HEK293 (cell line): ENCODE measurements around the gene EMSY.
A peak's percentile ranks its signal among the peaks of the same experiment; 100 is the strongest.

Experiments used
- CTCF ChIA-PET: fragments of 350-600 bp; formaldehyde crosslinking; extraction: SDS; loops from one replicate; lab custom pipeline; 2021; ENCODE audit warnings: antibody characterized with exemption; lab: Yijun Ruan, JAX
- POLR2A ChIA-PET: fragments of 300-600 bp; formaldehyde crosslinking; extraction: SDS; loops from one replicate; lab custom pipeline; 2020; ENCODE audit warnings: antibody characterized with exemption, inconsistent platforms; lab: Yijun Ruan, JAX
- H3K27ac ChIP-seq: fragments of 200-500 bp; sonication (Bioruptor generic); 2 replicates; pipeline ENCODE4 v1.5.1; 2014; ENCODE audit warnings: low read depth, low read length, control low read depth, inconsistent platforms; ENCODE audit errors: extremely low read depth
- H3K36me3 ChIP-seq, 2 experiments: fragments of 200-500 bp in 1 of 2; sonication (Bioruptor generic) in 1 of 2; 1 replicate in 1 of 2; 2 replicates in 1 of 2; pipeline ENCODE4 v1.5.1; 2014 to 2017; ENCODE audit warnings: inconsistent platforms in 2 of 2, low read length in 2 of 2; ENCODE audit not compliant: control insufficient read depth in 2 of 2, insufficient read depth in 1 of 2
- H3K4me1 ChIP-seq: fragments of 200-500 bp; sonication (Bioruptor generic); 2 replicates; pipeline ENCODE4 v1.5.1; 2014; ENCODE audit warnings: mild to moderate bottlenecking, low read length, inconsistent platforms; ENCODE audit not compliant: control insufficient read depth, insufficient read depth
- H3K4me3 ChIP-seq: 2 replicates; pipeline ENCODE4 v1.5.1; 2011; ENCODE audit warnings: low read depth, mild to moderate bottlenecking, control low read depth, low read length, moderate library complexity
- H3K9me3 ChIP-seq: fragments of 200-500 bp; sonication (Bioruptor generic); 2 replicates; pipeline ENCODE4 v1.5.1; 2014; ENCODE audit warnings: low read depth, low read length, inconsistent platforms; ENCODE audit not compliant: control insufficient read depth, insufficient read depth
- AEBP2 ChIP-seq: fragments of 450-650 bp; formaldehyde crosslinking; IDR thresholded peaks from 2 replicates; pipeline ENCODE4 v1.5.1; 2016; ENCODE audit warnings: missing biosample characterization, missing genetic modification characterization, borderline replicate concordance
- GLI4 ChIP-seq: fragments of 450-650 bp; formaldehyde crosslinking; IDR thresholded peaks from 2 replicates; pipeline ENCODE4 v1.5.1; 2016; ENCODE audit warnings: missing biosample characterization, missing genetic modification characterization
- GLIS1 ChIP-seq: fragments of 450-650 bp; formaldehyde crosslinking; IDR thresholded peaks from 2 replicates; pipeline ENCODE4 v1.5.1; 2016; ENCODE audit warnings: missing biosample characterization, missing genetic modification characterization
- GLIS2 ChIP-seq: fragments of 450-650 bp; formaldehyde crosslinking; IDR thresholded peaks from 2 replicates; pipeline ENCODE4 v1.5.1; 2016; ENCODE audit warnings: missing biosample characterization, missing genetic modification characterization
- KLF10 ChIP-seq: fragments of 450-650 bp; IDR thresholded peaks from 2 replicates; pipeline ENCODE4 v1.5.1; 2018; ENCODE audit warnings: missing biosample characterization, mild to moderate bottlenecking, missing genetic modification characterization
- REST ChIP-seq: fragments of 450-650 bp; formaldehyde crosslinking; IDR thresholded peaks from 2 replicates; pipeline ENCODE4 v1.5.1; 2016; ENCODE audit warnings: missing biosample characterization, missing genetic modification characterization
- SP2 ChIP-seq: fragments of 450-650 bp; formaldehyde crosslinking; IDR thresholded peaks from 2 replicates; pipeline ENCODE4 v1.5.1; 2016; ENCODE audit warnings: missing biosample characterization, missing genetic modification characterization
- ZBTB17 ChIP-seq: fragments of 450-650 bp; formaldehyde crosslinking; IDR thresholded peaks from 2 replicates; pipeline ENCODE4 v1.5.1; 2016; ENCODE audit warnings: missing biosample characterization, missing genetic modification characterization
- ZBTB26 ChIP-seq: fragments of 450-650 bp; formaldehyde crosslinking; optimal IDR thresholded peaks from 2 replicates; pipeline ENCODE3; 2016; ENCODE audit warnings: missing biosample characterization, mild to moderate bottlenecking, missing genetic modification characterization
- ZNF280C ChIP-seq: fragments of 450-650 bp; formaldehyde crosslinking; IDR thresholded peaks from 2 replicates; pipeline ENCODE4 v1.5.1; 2016; ENCODE audit warnings: missing biosample characterization, missing genetic modification characterization
- ZNF302 ChIP-seq: fragments of 450-650 bp; formaldehyde crosslinking; IDR thresholded peaks from 2 replicates; pipeline ENCODE4 v1.5.1; 2016; ENCODE audit warnings: missing biosample characterization, missing genetic modification characterization, low read depth
- ZNF394 ChIP-seq: fragments of 450-650 bp; formaldehyde crosslinking; IDR thresholded peaks from 2 replicates; pipeline ENCODE4 v1.5.1; 2016; ENCODE audit warnings: missing biosample characterization, missing genetic modification characterization, mild to moderate bottlenecking, moderate library complexity, borderline replicate concordance
- ZNF629 ChIP-seq: fragments of 450-650 bp; formaldehyde crosslinking; IDR thresholded peaks from 2 replicates; pipeline ENCODE4 v1.5.1; 2017; ENCODE audit warnings: missing biosample characterization, missing genetic modification characterization
- ZNF660 ChIP-seq: fragments of 450-650 bp; IDR thresholded peaks from 2 replicates; pipeline ENCODE4 v1.5.1; 2018; ENCODE audit warnings: missing biosample characterization, mild to moderate bottlenecking, missing genetic modification characterization
- ZNF704 ChIP-seq: fragments of 450-650 bp; formaldehyde crosslinking; IDR thresholded peaks from 2 replicates; pipeline ENCODE4 v1.5.1; 2016; ENCODE audit warnings: missing biosample characterization, missing genetic modification characterization
- ZNF707 ChIP-seq: fragments of 450-650 bp; formaldehyde crosslinking; IDR thresholded peaks from 2 replicates; pipeline ENCODE4 v1.5.1; 2016; ENCODE audit warnings: missing biosample characterization, missing genetic modification characterization
- ZNF843 ChIP-seq: fragments of 450-650 bp; formaldehyde crosslinking; IDR thresholded peaks from 2 replicates; pipeline ENCODE4 v1.5.1; 2016; ENCODE audit warnings: missing biosample characterization, missing genetic modification characterization
- TF ChIP-seq, protein P1 (sequence below): fragments of 450-650 bp; formaldehyde crosslinking; IDR thresholded peaks from 2 replicates; pipeline ENCODE4 v1.5.1; 2017; ENCODE audit warnings: missing biosample characterization, missing genetic modification characterization

EMSY gene

GRCh38 chr11:76445121-76446084 is 585 bp downstream of the EMSY start (continued):
- TF ChIP-seq ZBTB26 (tag by site-specific recombination) (peak; percentile 40), SP2 (tag by site-specific recombination) (peak; percentile 84), ZNF660 (tag by site-specific recombination) (0 out of 2 replicates have a peak, but pooled peaks have one; percentile 56), REST (tag by site-specific recombination) (no peak), ZNF707 (tag by site-specific recombination) (no peak), GLIS2 (tag by site-specific recombination) (peak; percentile 35; the same call in 1 of the 2 replicates), ZNF629 (tag by site-specific recombination) (peak; percentile 86)

GRCh38 chr11:76448506-76448905 is 3.7 kb downstream of the EMSY start:
- POLR2A ChIA-PET: no interaction called here
- 0 out of 2 replicates have a peak, but pooled peaks cover 4% of the 10 kb centered on the region for H3K4me1 ChIP-seq

DNA sequence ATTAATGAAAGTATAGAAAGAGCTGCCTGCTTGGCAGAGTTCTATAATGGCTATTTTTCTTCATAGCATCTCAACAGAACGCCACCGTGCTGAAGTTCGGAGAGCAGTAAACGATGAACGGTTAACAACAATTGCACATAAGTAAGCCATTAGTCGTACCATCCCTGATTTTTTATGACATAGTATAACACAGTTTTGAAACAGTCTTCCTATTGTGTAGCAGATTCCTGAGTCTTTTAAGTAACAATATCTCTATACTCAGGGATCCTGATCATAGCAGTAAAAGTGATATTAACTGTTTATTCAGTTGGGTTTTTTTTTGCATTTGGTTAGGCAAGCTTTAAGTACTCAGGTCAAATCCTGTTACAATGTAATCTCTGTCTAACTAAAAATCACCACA is 8.4 kb downstream of the EMSY start:
- Histone ChIP-seq H3K9me3 (no peaks in the 10 kb centered on the region), H3K36me3 (peaks cover 0 to 57% of the 10 kb centered on the region in 2 experiments; a peak in 2 of 3 replicates), H3K4me3 (no peak overlapping the region), H3K27ac (no peak overlapping the region), H3K4me1 (0 out of 2 replicates have a peak, but pooled peaks cover 2% of the 10 kb centered on the region)
- ChIA-PET POLR2A (no interaction called here), CTCF (interaction anchor here (0.6 kb wide), 1 partner anchor 673 kb away, joined by 3 read pairs; no protein-coding TSS in a partner anchor)
- TF ChIP-seq GLIS1 (tag by site-specific recombination) (no peak), ZNF707 (tag by site-specific recombination) (no peak), ZNF843 (tag by site-specific recombination) (no peak), ZNF394 (tag by site-specific recombination) (no peak), ZNF660 (tag by site-specific recombination) (no peak), ZNF704 (tag by site-specific recombination) (no peak), ZBTB17 (tag by site-specific recombination) (no peak), ZNF280C (tag by site-specific recombination) (no peak), AEBP2 (tag by site-specific recombination) (no peak), GLI4 (no peak)
- TF ChIP-seq, protein P1, sequence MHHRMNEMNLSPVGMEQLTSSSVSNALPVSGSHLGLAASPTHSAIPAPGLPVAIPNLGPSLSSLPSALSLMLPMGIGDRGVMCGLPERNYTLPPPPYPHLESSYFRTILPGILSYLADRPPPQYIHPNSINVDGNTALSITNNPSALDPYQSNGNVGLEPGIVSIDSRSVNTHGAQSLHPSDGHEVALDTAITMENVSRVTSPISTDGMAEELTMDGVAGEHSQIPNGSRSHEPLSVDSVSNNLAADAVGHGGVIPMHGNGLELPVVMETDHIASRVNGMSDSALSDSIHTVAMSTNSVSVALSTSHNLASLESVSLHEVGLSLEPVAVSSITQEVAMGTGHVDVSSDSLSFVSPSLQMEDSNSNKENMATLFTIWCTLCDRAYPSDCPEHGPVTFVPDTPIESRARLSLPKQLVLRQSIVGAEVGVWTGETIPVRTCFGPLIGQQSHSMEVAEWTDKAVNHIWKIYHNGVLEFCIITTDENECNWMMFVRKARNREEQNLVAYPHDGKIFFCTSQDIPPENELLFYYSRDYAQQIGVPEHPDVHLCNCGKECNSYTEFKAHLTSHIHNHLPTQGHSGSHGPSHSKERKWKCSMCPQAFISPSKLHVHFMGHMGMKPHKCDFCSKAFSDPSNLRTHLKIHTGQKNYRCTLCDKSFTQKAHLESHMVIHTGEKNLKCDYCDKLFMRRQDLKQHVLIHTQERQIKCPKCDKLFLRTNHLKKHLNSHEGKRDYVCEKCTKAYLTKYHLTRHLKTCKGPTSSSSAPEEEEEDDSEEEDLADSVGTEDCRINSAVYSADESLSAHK (tag by site-specific recombination): no peak

More at GRCh38 chr11:76448506-76448905, 3.7 kb downstream of the EMSY start:
- H3K9me3 ChIP-seq: no peaks in the 10 kb centered on the region
- CTCF ChIA-PET: interaction anchor here (1.5 kb wide), 1 partner anchor 11 kb away, joined by 8 read pairs; no protein-coding TSS in a partner anchor
- H3K36me3 ChIP-seq: peaks cover 3 to 59% of the 10 kb centered on the region in 2 experiments; a peak in 2 of 3 replicates
- no peak overlapping the region for H3K27ac ChIP-seq
- TF ChIP-seq ZNF302 (no peak), KLF10 (no peak)
- no peak overlapping the region for H3K4me3 ChIP-seq
